ENCODE results near the gene DNAJC7. TPM values are rescaled to one million over a fixed set of nuclear protein-coding genes. Genes with fewer than 3 reads are reported as not detected.

The DNAJC7 gene
- total and polyA plus RNA-seq, 9 of the 15 experiments (the other 6 are each of a cell fraction or from before 2014, with no cell fraction given) = 85.8 to 262 (median 157) TPM

DNA sequence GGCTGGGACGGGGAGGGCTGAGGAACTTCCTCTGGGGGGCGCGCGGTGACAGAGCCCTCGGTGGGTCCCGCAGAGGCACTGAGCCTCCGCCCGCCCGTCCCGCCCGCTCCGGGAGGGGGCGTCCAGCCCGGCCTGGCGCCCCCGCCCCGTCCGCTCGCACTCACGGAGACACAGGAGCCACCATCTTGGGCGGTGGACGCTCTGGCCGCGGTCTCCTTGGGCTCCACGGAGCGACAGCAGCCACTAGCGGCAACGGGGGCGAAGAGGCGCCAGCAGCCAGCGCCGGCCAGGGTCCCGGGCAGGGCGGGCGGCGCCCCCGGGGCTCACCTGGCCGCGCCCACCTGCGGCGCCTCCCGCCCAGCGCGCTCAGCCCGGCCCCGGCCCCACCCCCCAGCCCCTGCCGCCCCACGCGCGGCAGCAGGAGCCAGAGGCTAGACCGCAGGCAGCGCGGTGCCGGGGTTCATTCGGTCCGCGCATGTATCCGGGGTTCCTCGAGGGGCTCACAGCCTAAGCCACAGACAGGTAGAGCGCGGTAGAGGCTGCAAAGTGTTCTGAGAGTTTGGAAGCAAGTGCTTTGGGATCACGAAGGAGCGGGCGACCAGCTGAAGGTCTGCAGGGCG, 33.3 kb upstream of the DNAJC7 start, which contains the start of gene C17orf113 (continued):
- TF ChIP-seq PBX2 (CRISPR knock-in tag; IDR thresholded peaks at IDR 0.05; ENCODE audit: low read depth) (no peak), PBX2 (tag; conservative IDR thresholded peaks at IDR 0.05; ENCODE audit: low read depth) (no peak), HDAC8 (tag; IDR thresholded peaks at IDR 0.05) (no peak), ZNF589 (CRISPR knock-in tag; IDR thresholded peaks at IDR 0.05; ENCODE audit: low read depth) (no peak), NCOR1 (IDR thresholded peaks at IDR 0.05) (no peak), REST (IDR thresholded peaks at IDR 0.05; ENCODE audit: borderline replicate concordance) (no peak), REST (CRISPR knock-in tag; IDR thresholded peaks at IDR 0.05; ENCODE audit: low read depth) (no peak), L3MBTL2 (IDR thresholded peaks at IDR 0.05) (no peak), PKNOX1 (IDR thresholded peaks at IDR 0.05) (no peak), ZNF165 (CRISPR knock-in tag; IDR thresholded peaks at IDR 0.05; ENCODE audit: borderline replicate concordance) (no peak), RBM17 (IDR thresholded peaks at IDR 0.05; ENCODE audit: borderline replicate concordance, low read depth, low read length) (no peak), KLF16 (IDR thresholded peaks at IDR 0.05) (no peak), KDM5B (IDR thresholded peaks at IDR 0.05; ENCODE audit: insufficient replicate concordance, low read depth, low read length) (no peak), ZNF354B (CRISPR knock-in tag; IDR thresholded peaks at IDR 0.05) (no peak), ZFPM2 (CRISPR knock-in tag; IDR thresholded peaks at IDR 0.05) (no peak), NCOA6 (IDR thresholded peaks at IDR 0.05) (0 out of 2 replicates have a peak, but pooled peaks have one; percentile 22), ZNF282 (CRISPR knock-in tag; IDR thresholded peaks at IDR 0.05) (no peak)
